Skeletal muscle tissue (tissue), 4 donors: Measurements from ENCODE around the gene FAM184A. TPM values are rescaled to one million over a fixed set of nuclear protein-coding genes. Genes with fewer than 3 reads are reported as not detected.
"Not testable (repeated sequence)": the region's sequence is repeated elsewhere in the genome, so short reads cannot be mapped to it uniquely, and the experiment has no call there.

Experiments used
- H3K27ac ChIP-seq: one replicate; pipeline ENCODE4 v1.7.0; 2013; ENCODE audit warnings: mild to moderate bottlenecking, low read depth, low read length, inconsistent platforms
- H3K27me3 ChIP-seq, 3 donors: one replicate each; pipeline ENCODE4 v1.7.0; 2013; ENCODE audit warnings: low read length in 3 of 3; ENCODE audit not compliant: control insufficient read depth in 3 of 3, insufficient read depth in 3 of 3
- H3K36me3 ChIP-seq, 3 donors: one replicate each; pipeline ENCODE4 v1.7.0; 2013; ENCODE audit warnings: low read length in 3 of 3; ENCODE audit not compliant: control insufficient read depth in 3 of 3, insufficient read depth in 3 of 3
- H3K4me1 ChIP-seq, 3 donors: one replicate each; pipeline ENCODE4 v1.7.0; 2013; ENCODE audit warnings: low read length in 3 of 3, mild to moderate bottlenecking in 3 of 3; ENCODE audit not compliant: control insufficient read depth in 3 of 3, insufficient read depth in 3 of 3
- H3K4me3 ChIP-seq, 3 donors: one replicate each; pipeline ENCODE4 v1.7.0; 2013; ENCODE audit warnings: low read length in 3 of 3
- H3K9ac ChIP-seq, 3 donors: one replicate each; pipeline ENCODE4 v1.7.0; 2013; ENCODE audit warnings: low read length in 3 of 3, mild to moderate bottlenecking in 3 of 3, moderate library complexity in 2 of 3, low read depth in 1 of 3
- H3K9me3 ChIP-seq, 3 donors: one replicate each; pipeline ENCODE4 v1.7.0; 2013; ENCODE audit warnings: low read length in 3 of 3; ENCODE audit not compliant: control insufficient read depth in 3 of 3
- total RNA-seq: library from RNA; depleted of rRNA; stranded (reverse); fragments of >200 nt; gene quantifications from one replicate; pipeline ENCODE4 v1.2.3, GENCODE V29; 2014
- donor health status: Osteomylitis.

FAM184A gene
- total RNA-seq, 1 donor from 2014 or later, result 10.4 TPM

DNA sequence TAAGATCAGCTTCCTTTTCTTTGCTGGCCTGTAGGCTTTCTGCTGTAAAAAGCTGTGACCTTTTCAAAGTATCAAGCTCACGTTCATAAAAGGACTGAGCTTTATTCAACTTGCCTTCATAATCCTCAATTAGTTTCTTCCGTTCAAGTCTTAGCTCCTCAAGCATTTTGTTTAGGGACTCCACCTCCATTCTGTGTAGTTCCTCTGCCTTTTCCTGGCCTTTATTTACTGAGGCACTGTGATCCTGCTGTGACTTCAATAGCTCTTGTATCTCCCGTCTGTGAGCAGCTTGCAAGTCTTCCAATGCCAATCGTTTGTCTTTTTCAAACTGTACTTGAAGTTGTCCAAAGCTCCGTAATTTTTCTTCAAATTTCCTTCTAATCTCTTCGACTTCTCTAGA is 54.4 kb downstream of the FAM184A start:
- no peaks in the 10 kb centered on the region for H3K36me3 ChIP-seq
- no peak overlapping the region for H3K9ac ChIP-seq
- H3K27ac ChIP-seq, result no peak overlapping the region
- H3K9me3 ChIP-seq, result no peaks in the 10 kb centered on the region
- H3K4me3 ChIP-seq, result no peak overlapping the region
- no peaks in the 10 kb centered on the region for H3K4me1 ChIP-seq
- H3K27me3 ChIP-seq, result no peaks in the 10 kb centered on the region

- Histone ChIP-seq H3K4me1 (no peaks in the 10 kb centered on the region), H3K4me3 (no peak overlapping the region), H3K9me3 (no peaks in the 10 kb centered on the region), H3K36me3 (no peaks in the 10 kb centered on the region), H3K27ac (no peak overlapping the region), H3K9ac (no peak overlapping the region), H3K27me3 (no peaks in the 10 kb centered on the region)
These were observed 55.7 kb downstream of the FAM184A start for GRCh38 chr6:119022796-119023195.

DNA sequence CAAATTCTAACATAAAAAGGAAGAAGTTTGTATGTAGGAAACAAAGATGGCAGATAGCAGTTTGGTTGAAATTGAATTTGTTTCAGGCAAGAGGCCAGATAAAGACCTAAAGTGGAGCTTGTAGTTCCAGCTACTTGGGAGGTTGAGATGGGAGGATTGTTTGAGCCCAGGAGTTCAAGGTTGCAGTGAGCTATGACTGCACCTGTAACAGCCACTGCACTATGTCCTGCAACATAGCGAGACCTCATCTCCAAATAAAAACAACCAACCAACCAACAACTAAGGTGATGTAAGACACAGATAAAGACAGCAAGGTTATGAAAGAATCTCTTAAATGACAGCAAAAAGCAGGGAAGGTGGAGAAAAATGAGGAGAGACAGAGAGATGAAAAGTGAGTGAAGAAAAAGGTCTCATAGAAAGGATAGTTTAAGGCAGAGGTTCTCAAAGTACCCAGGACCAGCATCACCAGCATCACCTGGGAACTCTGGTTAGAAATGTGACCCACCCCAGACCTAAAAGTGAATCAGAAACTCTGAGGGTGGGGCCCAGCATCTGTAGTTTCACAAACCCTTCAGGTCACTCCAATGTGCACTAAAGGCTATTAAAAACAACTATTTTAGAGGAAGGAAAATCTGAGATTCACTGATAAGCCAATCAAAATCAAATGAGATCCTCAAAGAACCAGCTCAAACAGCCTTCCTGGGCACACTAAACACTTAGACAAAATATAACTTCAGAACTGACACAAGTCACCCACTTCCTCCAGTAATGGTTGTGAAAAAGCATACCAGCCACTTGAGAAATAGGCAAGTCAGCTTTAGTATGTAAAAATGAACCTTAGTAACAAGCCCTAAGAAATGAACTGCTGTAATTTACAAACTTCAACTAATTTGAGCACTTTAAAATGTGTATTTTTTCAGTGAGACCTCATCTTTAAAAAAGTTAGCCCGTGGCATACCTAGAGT is 57.6 kb downstream of the FAM184A start:
- Histone ChIP-seq H3K4me1 (no peaks in the 10 kb centered on the region), H3K36me3 (no peaks in the 10 kb centered on the region), H3K27me3 (no peaks in the 10 kb centered on the region), H3K27ac (no peak overlapping the region), H3K9ac (no peak overlapping the region), H3K9me3 (no peaks in the 10 kb centered on the region), H3K4me3 (no peak overlapping the region)

DNA sequence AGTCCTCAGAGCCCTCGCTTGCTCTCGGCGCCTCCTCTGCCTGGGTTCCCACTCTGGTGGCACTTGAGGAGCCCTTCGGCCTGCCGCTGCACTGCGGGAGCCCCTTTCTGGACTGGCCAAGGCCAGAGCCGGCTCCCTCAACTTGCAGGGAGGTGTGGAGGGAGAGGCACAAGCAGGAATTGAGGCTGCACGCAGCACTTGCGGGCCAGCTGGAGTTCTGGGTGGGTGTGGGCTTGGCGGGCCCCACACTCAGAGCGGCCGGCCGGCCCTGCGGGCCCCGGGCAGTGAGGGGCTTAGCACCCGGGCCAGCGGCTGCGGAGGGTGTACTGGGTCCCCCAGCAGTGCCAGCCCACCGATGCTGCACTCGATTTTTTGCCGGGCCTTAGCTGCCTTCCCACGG is 63.3 kb downstream of the FAM184A start:
- H3K27me3 ChIP-seq, H3K4me1 ChIP-seq, H3K9ac ChIP-seq, H3K4me3 ChIP-seq, H3K9me3 ChIP-seq, H3K36me3 ChIP-seq, H3K27ac ChIP-seq: not testable (repeated sequence)

GRCh38 chr6:119012521-119012920 is 65.9 kb downstream of the FAM184A start:
- no peaks in the 10 kb centered on the region for H3K27me3 ChIP-seq
- H3K4me3 ChIP-seq, result no peak overlapping the region
- H3K9me3 ChIP-seq, result no peaks in the 10 kb centered on the region
- no peaks in the 10 kb centered on the region for H3K36me3 ChIP-seq
- no peak overlapping the region for H3K9ac ChIP-seq
- H3K27ac ChIP-seq, result no peak overlapping the region
- H3K4me1 ChIP-seq, result no peaks in the 10 kb centered on the region

- not testable (repeated sequence) for H3K4me3 ChIP-seq, H3K9ac ChIP-seq, H3K27ac ChIP-seq, H3K36me3 ChIP-seq, H3K27me3 ChIP-seq, H3K4me1 ChIP-seq, H3K9me3 ChIP-seq
These were observed 69.2 kb downstream of the FAM184A start for GRCh38 chr6:119009266-119009665.

DNA sequence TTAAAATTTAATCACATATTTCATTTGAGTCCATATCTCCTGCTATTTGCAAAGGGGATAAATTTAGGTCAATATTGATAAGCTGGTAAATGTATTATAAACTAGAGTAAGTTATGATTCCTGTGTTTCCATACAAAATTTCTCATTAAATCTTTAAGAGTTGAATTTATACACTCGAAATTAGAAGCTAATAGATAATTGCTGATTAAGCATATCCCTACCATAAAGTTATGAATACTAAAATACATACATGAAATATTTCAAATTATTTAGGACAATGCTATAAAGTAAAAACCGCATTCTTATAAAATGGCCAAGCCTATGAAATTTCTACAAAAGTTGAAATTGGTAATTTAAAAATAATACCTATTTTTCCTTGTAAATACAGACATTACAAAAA is 71.5 kb downstream of the FAM184A start:
- no peaks in the 10 kb centered on the region for H3K9me3 ChIP-seq
- no peaks in the 10 kb centered on the region for H3K27me3 ChIP-seq
- no peak overlapping the region for H3K4me3 ChIP-seq
- no peak overlapping the region for H3K27ac ChIP-seq
- no peak overlapping the region for H3K9ac ChIP-seq
- no peaks in the 10 kb centered on the region for H3K4me1 ChIP-seq
- H3K36me3 ChIP-seq, result no peaks in the 10 kb centered on the region

DNA sequence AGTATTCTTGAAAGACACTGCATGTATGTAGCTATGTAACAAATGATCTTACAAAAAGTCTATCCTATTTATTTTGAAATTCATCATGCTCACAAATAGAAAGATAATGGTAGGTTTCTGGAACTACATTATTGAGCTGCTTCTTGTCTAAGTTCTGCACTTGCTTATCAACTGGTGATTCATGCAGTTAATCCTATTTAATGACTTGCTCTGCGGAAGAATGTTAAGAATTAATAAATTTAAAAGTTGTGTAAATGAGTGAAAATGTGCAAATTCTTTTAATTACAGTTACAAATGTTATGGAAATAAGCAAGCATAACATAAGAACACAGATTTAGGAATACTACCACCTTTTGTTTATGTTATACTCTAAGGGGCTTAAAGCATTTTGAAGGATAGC is 76.4 kb downstream of the FAM184A start:
- Histone ChIP-seq H3K4me3 (no peak overlapping the region), H3K36me3 (no peaks in the 10 kb centered on the region), H3K9ac (no peak overlapping the region)

DNA sequence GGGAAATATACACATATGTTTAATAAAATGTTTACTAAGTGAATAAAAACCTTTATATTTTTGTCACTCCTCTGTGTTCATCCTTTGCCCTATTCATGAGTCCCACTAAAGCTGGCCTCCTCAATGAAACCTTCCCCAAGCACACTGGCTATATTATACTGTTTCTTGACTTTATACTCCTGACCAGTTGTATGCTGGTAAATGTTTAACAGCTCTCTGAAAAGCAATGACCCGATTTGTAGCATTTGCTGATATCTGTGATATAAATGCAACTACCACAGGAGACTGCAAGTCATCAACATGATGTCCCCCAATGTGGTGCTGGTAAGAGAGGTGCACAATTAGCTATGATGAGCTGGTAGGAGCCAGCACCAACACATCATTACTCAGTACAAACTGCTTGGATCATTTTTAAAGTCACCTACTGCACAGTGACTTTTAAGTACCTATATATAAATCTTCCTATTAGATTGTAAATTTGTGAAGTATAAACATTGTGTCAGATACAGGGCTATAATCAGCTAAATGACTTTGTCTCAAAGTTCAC is 78.9 kb downstream of the FAM184A start:
- H3K4me1 ChIP-seq, result no peaks in the 10 kb centered on the region
- H3K4me3 ChIP-seq, result no peak overlapping the region
- H3K27ac ChIP-seq, result no peak overlapping the region
- no peak overlapping the region for H3K9ac ChIP-seq
- no peaks in the 10 kb centered on the region for H3K36me3 ChIP-seq
- no peaks in the 10 kb centered on the region for H3K9me3 ChIP-seq
- H3K27me3 ChIP-seq, result no peaks in the 10 kb centered on the region

More for the DNA sequence above, 76.4 kb downstream of the FAM184A start:
- no peaks in the 10 kb centered on the region for H3K27me3 ChIP-seq
- no peaks in the 10 kb centered on the region for H3K9me3 ChIP-seq
- H3K27ac ChIP-seq, result no peak overlapping the region
- H3K4me1 ChIP-seq, result no peaks in the 10 kb centered on the region

DNA sequence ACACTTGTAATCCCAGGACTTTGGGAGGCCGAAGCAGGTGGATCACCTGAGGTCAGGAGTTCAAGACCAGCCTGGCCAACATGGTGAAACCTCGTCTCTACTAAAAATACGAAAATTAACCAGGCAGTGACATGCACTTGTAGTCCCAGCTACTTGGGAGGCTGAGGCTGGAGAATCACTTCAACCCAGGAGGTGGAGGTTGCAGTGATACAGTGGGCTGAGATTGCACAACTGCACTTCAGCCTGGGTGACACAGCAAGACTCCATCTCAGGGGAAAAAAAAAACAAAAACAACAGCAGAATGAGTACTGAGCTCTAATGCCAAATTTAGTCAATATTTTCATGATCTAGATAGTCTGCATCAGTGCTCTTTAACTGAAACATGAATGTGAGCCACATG is 81.0 kb downstream of the FAM184A start:
- not testable (repeated sequence) for H3K9ac ChIP-seq, H3K27ac ChIP-seq, H3K4me1 ChIP-seq, H3K9me3 ChIP-seq, H3K27me3 ChIP-seq, H3K4me3 ChIP-seq, H3K36me3 ChIP-seq
